Measurements from ENCODE around the gene TANC1.

The TANC1 gene

DNA sequence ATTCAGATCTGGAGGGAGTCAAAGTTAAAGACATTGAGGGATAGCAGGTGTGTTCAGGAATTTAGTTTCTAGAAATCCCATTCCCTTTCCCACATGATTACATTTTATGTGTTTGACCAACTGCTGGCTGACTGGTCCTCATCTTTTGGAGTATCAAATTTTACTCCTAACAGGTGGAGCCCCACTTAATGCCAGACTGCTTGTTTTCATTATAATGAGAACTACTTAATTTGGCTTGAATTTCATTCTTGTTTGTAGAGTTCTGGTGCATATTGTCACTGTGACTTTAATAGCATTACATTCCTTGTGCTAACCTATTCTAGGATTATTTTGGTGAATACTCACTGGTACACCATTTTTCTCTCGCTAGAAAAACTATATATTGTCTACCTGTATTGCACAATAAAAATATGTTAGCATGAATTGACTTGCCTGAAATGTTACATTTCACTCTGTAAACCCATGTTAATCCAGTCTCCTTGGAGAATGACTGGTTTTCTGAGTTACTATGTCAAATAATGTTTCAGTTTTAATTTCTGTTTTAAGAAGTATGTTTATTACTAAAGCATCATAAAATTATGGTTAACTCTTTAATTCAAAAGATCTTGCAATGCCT, 98.2 kb downstream of the TANC1 start:
- WGBS: 86% methylated on average over 1 of the region's 1 CpG
- Histone ChIP-seq H3K4me1 (ENCODE audit: insufficient read depth, low read length) (peaks cover 26% of the 10 kb centered on the region), H3K9ac (ENCODE audit: low read depth, low read length) (no peak overlapping the region), H3K36me3 (ENCODE audit: insufficient read depth, low read length) (no peaks in the 10 kb centered on the region), H3K27ac (ENCODE audit: low read depth, low read length) (no peak overlapping the region), H3K27me3 (ENCODE audit: insufficient read depth, low read length) (no peaks in the 10 kb centered on the region), H3K4me3 (ENCODE audit: low read length) (no peak overlapping the region), H3K9me3 (ENCODE audit: insufficient read depth, low read depth, low read length) (no peaks in the 10 kb centered on the region)

DNA sequence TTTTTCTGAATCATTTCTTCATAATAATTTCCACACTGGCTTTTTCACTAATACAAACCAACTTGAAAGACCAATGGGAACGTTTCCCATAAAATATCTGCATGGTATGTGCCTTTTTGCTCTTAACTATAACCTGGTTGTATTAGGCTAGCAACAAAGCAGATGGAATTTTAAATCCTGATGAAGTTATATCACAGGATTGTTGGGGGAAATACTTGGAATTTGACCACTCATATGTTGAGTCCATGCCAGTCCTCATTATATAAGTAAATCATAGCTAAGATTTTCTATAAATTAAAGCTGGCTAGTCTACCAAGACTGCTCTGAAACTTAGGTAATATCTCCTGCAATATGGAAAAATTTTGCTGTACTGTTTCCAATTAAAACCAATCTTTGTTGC, 99.5 kb downstream of the TANC1 start:
- no peaks in the 10 kb centered on the region for H3K36me3 ChIP-seq (ENCODE audit: insufficient read depth, low read length)
- no peak overlapping the region for H3K9ac ChIP-seq (ENCODE audit: low read depth, low read length)
- H3K27me3 ChIP-seq (ENCODE audit: insufficient read depth, low read length): no peaks in the 10 kb centered on the region
- no peak overlapping the region for H3K4me3 ChIP-seq (ENCODE audit: low read length)
- WGBS: 89% methylated on average over 1 of the region's 1 CpG
- no peaks in the 10 kb centered on the region for H3K9me3 ChIP-seq (ENCODE audit: insufficient read depth, low read depth, low read length)
- H3K27ac ChIP-seq (ENCODE audit: low read depth, low read length): no peak overlapping the region
- peaks cover 26% of the 10 kb centered on the region for H3K4me1 ChIP-seq (ENCODE audit: insufficient read depth, low read length)

DNA sequence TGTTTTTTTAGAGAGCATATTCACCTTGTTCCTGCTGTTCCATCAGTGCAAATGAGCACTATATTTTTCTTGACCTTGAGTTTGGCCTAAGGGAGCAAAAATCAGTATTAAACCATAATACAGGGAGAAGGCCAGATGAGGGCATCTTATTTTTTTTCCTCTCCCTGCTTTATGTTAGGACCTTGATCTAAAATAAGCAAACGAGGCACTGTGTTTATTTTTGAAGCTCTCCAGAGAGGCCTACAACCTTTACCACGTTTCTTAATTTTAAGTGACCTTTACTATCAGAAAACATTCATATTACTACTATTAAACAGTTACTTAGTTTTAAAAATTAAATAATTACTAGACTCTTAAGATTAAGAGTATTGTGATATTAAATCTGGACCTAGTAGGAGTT, 100.8 kb downstream of the TANC1 start:
- Histone ChIP-seq H3K4me1 (ENCODE audit: insufficient read depth, low read length) (peaks cover 18% of the 10 kb centered on the region), H3K9ac (ENCODE audit: low read depth, low read length) (no peak overlapping the region), H3K27me3 (ENCODE audit: insufficient read depth, low read length) (no peaks in the 10 kb centered on the region), H3K27ac (ENCODE audit: low read depth, low read length) (no peak overlapping the region), H3K36me3 (ENCODE audit: insufficient read depth, low read length) (no peaks in the 10 kb centered on the region), H3K9me3 (ENCODE audit: insufficient read depth, low read depth, low read length) (no peaks in the 10 kb centered on the region), H3K4me3 (ENCODE audit: low read length) (no peak overlapping the region)
- 84% methylated on average over 2 of the region's 2 CpGs for WGBS

DNA sequence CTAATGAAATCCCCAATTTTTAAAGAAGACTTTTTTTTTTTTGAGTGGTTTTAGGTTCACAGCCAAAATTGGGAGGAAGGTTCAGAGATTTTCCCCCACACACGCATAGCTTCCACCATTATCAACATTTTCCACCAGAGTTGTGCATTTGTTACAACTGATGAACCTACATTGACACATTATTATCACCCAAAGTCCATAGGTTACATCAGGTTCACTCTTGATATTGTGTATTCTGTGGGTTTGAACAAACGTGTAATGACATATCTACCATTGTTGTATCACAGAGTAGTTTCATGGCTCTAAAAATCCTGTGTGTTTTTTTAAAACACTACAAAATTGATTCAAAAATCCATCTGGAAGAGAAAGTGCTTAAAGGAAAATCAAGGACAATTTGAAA, 101.8 kb downstream of the TANC1 start:
- no peak overlapping the region for H3K27ac ChIP-seq (ENCODE audit: low read depth, low read length)
- H3K9me3 ChIP-seq (ENCODE audit: insufficient read depth, low read depth, low read length): no peaks in the 10 kb centered on the region
- no peak overlapping the region for H3K9ac ChIP-seq (ENCODE audit: low read depth, low read length)
- no peaks in the 10 kb centered on the region for H3K36me3 ChIP-seq (ENCODE audit: insufficient read depth, low read length)
- no peak overlapping the region for H3K4me3 ChIP-seq (ENCODE audit: low read length)
- peaks cover 8% of the 10 kb centered on the region for H3K4me1 ChIP-seq (ENCODE audit: insufficient read depth, low read length)
- H3K27me3 ChIP-seq (ENCODE audit: insufficient read depth, low read length): no peaks in the 10 kb centered on the region
- WGBS: 38% methylated on average over 1 of the region's 2 CpGs

DNA sequence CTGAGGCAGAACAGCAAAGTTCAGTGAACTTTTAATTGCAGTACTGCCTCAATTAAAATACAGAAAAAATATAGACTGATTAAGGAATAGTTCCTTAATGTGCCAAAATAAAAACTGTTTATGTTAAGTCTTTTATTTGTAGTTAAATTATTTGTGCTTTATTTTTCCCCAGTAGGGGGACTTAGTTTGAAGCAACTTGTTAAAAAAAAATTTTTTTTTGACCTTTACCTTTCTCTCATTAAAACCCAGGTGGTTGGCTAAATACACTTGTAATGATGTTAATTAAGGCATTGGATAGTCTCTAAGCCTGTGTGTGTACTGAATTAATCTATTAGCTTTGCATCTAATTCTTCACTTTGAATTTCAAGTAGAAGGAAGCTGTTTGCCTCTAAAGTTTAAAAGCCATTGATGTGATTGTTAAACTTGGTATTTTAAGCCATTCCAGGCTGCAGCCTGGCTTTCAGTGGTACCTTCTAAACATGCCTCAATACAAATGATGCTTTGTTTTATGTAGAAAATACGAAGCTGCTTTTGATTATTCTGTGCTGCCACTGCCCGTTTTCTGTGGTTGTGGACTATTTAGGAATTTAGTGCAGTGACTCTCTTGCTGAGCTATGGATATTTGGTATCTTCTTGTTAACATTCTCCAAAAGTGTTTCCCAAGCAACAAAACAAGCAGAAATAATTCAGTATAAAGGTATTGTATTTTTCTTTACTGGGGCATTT, 102.9 kb downstream of the TANC1 start:
- H3K4me1 ChIP-seq (ENCODE audit: insufficient read depth, low read length): no peaks in the 10 kb centered on the region

DNA sequence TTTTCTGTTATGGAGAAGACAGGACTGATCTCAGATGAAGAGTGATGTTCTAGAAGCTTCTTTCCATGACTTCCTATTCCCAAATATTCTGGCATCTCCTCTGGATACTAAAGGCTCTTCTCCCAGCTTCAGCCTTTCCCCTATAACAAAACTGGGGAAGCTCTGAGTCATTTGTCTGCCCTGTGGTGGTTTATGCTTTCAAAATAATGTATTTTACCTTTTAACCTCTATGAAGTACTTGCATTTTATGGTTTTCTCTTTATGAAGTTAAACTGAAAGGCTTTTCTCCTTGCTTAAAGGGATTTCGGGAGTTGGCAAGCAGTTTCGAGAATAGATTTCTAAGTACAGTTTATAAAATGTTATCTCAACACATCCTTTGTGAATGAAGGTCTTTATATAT, 104.4 kb downstream of the TANC1 start:
- no peaks in the 10 kb centered on the region for H3K4me1 ChIP-seq (ENCODE audit: insufficient read depth, low read length)
- H3K27ac ChIP-seq (ENCODE audit: low read depth, low read length): no peak overlapping the region
- WGBS: 100% methylated on average over 1 of the region's 2 CpGs

More for the DNA sequence above, 102.9 kb downstream of the TANC1 start:
- Histone ChIP-seq H3K36me3 (ENCODE audit: insufficient read depth, low read length) (no peaks in the 10 kb centered on the region), H3K9me3 (ENCODE audit: insufficient read depth, low read depth, low read length) (no peaks in the 10 kb centered on the region), H3K27me3 (ENCODE audit: insufficient read depth, low read length) (no peaks in the 10 kb centered on the region), H3K4me3 (ENCODE audit: low read length) (no peak overlapping the region), H3K27ac (ENCODE audit: low read depth, low read length) (no peak overlapping the region), H3K9ac (ENCODE audit: low read depth, low read length) (no peak overlapping the region)
- WGBS: 90% methylated on average over 2 of the region's 2 CpGs

DNA sequence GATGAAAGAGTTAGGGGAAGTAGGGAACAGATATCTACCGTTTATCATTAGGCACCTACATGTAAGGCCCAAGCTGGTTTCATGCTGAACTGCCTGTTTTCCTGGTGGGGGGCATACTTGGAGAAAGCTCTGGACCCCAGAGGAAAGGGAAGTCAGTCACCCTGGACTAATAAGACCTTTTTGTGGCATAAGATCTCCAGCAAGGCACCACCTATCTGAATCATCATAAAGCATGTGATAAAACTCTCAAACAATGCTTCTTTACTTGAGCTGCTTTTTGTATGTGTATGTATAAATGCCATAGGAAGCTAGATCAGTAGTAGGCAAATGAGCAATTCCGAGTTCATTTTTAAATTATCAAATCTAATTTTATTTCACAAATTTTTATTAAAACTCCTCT, 104.8 kb downstream of the TANC1 start:
- H3K27ac ChIP-seq (ENCODE audit: low read depth, low read length): no peak overlapping the region
- 100% methylated on average over 2 of the region's 2 CpGs for WGBS
- H3K27me3 ChIP-seq (ENCODE audit: insufficient read depth, low read length): no peaks in the 10 kb centered on the region
- no peak overlapping the region for H3K4me3 ChIP-seq (ENCODE audit: low read length)
- no peaks in the 10 kb centered on the region for H3K36me3 ChIP-seq (ENCODE audit: insufficient read depth, low read length)
- no peaks in the 10 kb centered on the region for H3K4me1 ChIP-seq (ENCODE audit: insufficient read depth, low read length)
- no peak overlapping the region for H3K9ac ChIP-seq (ENCODE audit: low read depth, low read length)
- no peaks in the 10 kb centered on the region for H3K9me3 ChIP-seq (ENCODE audit: insufficient read depth, low read depth, low read length)

More for the DNA sequence above, 104.4 kb downstream of the TANC1 start:
- Histone ChIP-seq H3K36me3 (ENCODE audit: insufficient read depth, low read length) (no peaks in the 10 kb centered on the region), H3K4me3 (ENCODE audit: low read length) (no peak overlapping the region), H3K27me3 (ENCODE audit: insufficient read depth, low read length) (no peaks in the 10 kb centered on the region), H3K9ac (ENCODE audit: low read depth, low read length) (no peak overlapping the region), H3K9me3 (ENCODE audit: insufficient read depth, low read depth, low read length) (no peaks in the 10 kb centered on the region)

DNA sequence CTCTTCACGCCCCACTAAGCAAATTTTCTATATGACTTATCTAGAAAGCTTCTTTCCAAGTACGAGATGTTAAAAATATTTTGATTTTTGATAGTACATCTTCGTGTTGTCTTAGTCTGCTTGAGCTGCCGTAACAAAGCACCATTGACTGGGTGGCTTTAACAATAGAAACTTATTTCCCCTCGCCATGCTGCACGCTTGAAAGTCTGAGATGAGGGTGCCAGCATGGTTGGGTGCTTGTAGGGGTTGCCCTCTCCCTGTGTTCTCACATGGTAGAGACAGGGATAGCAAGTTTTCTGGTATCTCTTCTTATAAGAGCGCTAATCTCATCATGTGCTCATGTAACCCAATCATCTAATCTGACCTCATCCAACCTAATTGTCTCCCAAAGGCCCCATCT, 106.2 kb downstream of the TANC1 start:
- Histone ChIP-seq H3K9ac (ENCODE audit: low read depth, low read length) (no peak overlapping the region), H3K4me1 (ENCODE audit: insufficient read depth, low read length) (no peaks in the 10 kb centered on the region), H3K27me3 (ENCODE audit: insufficient read depth, low read length) (no peaks in the 10 kb centered on the region), H3K9me3 (ENCODE audit: insufficient read depth, low read depth, low read length) (no peaks in the 10 kb centered on the region), H3K36me3 (ENCODE audit: insufficient read depth, low read length) (no peaks in the 10 kb centered on the region), H3K4me3 (ENCODE audit: low read length) (no peak overlapping the region), H3K27ac (ENCODE audit: low read depth, low read length) (no peak overlapping the region)
- WGBS: 99% methylated on average over 7 of the region's 7 CpGs

DNA sequence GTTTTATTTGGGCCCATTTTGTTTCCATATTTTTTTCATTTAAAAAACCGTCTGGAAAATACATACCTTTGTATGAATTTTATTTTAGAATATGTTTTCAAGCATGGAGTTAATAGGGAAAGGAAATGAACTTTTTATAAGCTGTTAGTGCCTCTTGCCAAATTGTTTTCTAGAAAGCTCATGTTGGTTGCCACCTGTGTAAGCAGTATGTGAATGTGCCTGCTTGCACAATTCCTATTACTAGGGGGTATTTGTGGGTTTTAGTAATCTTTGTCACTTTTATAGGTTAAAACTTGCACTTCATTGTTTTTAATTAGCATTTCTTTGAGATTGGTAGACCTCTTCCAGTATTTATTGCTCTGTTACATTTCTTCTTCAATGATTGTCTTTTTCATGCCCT, 107.3 kb downstream of the TANC1 start:
- no peaks in the 10 kb centered on the region for H3K27me3 ChIP-seq (ENCODE audit: insufficient read depth, low read length)
- H3K9me3 ChIP-seq (ENCODE audit: insufficient read depth, low read depth, low read length): no peaks in the 10 kb centered on the region
- no peaks in the 10 kb centered on the region for H3K4me1 ChIP-seq (ENCODE audit: insufficient read depth, low read length)
- no peak overlapping the region for H3K27ac ChIP-seq (ENCODE audit: low read depth, low read length)
- no peaks in the 10 kb centered on the region for H3K36me3 ChIP-seq (ENCODE audit: insufficient read depth, low read length)
- no peak overlapping the region for H3K4me3 ChIP-seq (ENCODE audit: low read length)
- no peak overlapping the region for H3K9ac ChIP-seq (ENCODE audit: low read depth, low read length)
- no CpG with 5 or more reads among the region's 1 CpG for WGBS

DNA sequence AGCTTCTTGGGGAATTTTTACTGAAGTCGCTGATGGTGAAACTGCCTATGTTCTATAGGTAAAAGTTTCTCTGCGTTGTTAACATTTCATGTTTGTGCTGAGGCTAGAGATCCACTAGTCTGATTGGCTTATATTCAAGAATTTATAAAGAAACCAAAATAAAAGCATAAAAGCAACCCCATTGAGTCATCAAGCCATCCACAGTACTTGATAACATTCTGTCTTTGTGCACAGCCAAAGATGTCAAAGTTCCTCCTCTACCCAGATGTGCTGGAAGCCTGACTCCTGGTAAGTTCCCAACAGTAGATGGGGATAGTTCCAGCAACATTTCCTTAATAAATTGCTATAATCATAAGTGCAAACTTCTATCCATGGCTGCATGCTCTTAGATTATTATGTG, 107.8 kb downstream of the TANC1 start:
- Histone ChIP-seq H3K36me3 (ENCODE audit: insufficient read depth, low read length) (no peaks in the 10 kb centered on the region), H3K4me3 (ENCODE audit: low read length) (no peak overlapping the region), H3K9me3 (ENCODE audit: insufficient read depth, low read depth, low read length) (no peaks in the 10 kb centered on the region), H3K4me1 (ENCODE audit: insufficient read depth, low read length) (no peaks in the 10 kb centered on the region), H3K27me3 (ENCODE audit: insufficient read depth, low read length) (no peaks in the 10 kb centered on the region), H3K9ac (ENCODE audit: low read depth, low read length) (no peak overlapping the region), H3K27ac (ENCODE audit: low read depth, low read length) (no peak overlapping the region)
- WGBS: 97% methylated on average over 2 of the region's 2 CpGs

DNA sequence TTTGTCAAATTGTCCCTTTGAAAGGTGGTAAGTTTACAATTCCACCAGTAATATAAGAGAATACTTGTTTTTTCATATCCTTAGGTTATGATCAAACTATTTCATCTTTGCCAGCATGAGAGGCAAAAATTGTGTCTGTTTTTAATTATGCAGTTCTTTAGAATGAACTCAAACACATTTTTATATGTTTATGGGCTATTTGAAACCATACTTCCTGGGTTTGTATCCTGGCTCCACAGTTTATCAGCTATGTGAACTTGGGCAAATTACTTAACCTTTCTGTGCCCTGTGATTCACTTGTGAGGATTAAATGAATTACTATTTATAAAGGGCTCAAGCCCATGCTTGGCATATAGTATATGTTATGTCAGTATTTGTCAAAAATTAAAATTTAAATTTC, 109.4 kb downstream of the TANC1 start:
- Histone ChIP-seq H3K4me3 (ENCODE audit: low read length) (no peak overlapping the region), H3K27me3 (ENCODE audit: insufficient read depth, low read length) (no peaks in the 10 kb centered on the region), H3K9me3 (ENCODE audit: insufficient read depth, low read depth, low read length) (no peaks in the 10 kb centered on the region), H3K4me1 (ENCODE audit: insufficient read depth, low read length) (no peaks in the 10 kb centered on the region), H3K36me3 (ENCODE audit: insufficient read depth, low read length) (no peaks in the 10 kb centered on the region), H3K27ac (ENCODE audit: low read depth, low read length) (no peak overlapping the region), H3K9ac (ENCODE audit: low read depth, low read length) (no peak overlapping the region)

DNA sequence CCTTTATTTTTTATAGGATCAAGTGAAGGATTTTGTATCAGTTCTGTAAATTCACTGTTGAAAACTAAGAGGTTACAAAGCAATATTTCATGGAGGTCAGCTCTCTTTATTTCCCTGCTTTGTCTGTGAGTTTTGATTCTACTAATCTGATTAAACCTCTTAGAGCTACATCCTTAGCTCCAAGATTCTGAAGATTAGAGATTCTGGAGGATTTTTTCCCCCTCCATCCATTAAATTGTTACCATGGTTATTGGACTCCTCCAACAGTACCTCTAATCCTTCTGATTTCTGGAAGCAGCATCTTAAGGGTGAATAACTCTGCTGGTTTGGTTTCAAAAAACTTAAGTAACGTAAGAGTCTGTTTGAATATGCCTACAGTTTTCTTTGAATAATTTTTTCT, 110.0 kb downstream of the TANC1 start:
- H3K9me3 ChIP-seq (ENCODE audit: insufficient read depth, low read depth, low read length): no peaks in the 10 kb centered on the region
- 95% methylated on average over 1 of the region's 1 CpG for WGBS

More for the DNA sequence above, 110.0 kb downstream of the TANC1 start:
- no peak overlapping the region for H3K4me3 ChIP-seq (ENCODE audit: low read length)
- no peak overlapping the region for H3K27ac ChIP-seq (ENCODE audit: low read depth, low read length)
- no peak overlapping the region for H3K9ac ChIP-seq (ENCODE audit: low read depth, low read length)
- H3K36me3 ChIP-seq (ENCODE audit: insufficient read depth, low read length): no peaks in the 10 kb centered on the region
- H3K4me1 ChIP-seq (ENCODE audit: insufficient read depth, low read length): no peaks in the 10 kb centered on the region
- no peaks in the 10 kb centered on the region for H3K27me3 ChIP-seq (ENCODE audit: insufficient read depth, low read length)

Data from HUES64 (cell line).